ENCODE results near the gene PCDHGA8.

DNA sequence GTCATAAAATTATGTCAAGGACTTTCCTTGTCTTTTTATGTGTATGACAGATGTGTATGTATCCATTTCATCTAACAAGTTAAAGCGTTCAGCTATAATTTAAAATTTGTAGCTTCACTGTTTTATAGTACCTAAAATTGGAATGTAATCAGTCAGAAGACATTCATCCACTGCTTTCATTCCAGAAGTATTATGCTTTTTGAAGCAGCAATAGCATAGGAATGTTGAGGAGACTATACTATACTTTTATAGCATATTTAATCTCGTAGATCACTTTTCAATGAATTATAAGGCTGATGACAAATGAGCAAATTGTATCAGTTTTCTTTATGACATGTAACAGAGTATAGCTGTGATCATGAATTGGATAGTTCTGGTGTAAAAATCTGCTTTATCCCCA lies 44.8 kb downstream of the PCDHGA8 start:
- TF ChIP-seq EZH2phosphoT487 (conservative IDR thresholded peaks at IDR 0.05; ENCODE audit: low read length) = no peak
- TF ChIP-seq, protein P1, sequence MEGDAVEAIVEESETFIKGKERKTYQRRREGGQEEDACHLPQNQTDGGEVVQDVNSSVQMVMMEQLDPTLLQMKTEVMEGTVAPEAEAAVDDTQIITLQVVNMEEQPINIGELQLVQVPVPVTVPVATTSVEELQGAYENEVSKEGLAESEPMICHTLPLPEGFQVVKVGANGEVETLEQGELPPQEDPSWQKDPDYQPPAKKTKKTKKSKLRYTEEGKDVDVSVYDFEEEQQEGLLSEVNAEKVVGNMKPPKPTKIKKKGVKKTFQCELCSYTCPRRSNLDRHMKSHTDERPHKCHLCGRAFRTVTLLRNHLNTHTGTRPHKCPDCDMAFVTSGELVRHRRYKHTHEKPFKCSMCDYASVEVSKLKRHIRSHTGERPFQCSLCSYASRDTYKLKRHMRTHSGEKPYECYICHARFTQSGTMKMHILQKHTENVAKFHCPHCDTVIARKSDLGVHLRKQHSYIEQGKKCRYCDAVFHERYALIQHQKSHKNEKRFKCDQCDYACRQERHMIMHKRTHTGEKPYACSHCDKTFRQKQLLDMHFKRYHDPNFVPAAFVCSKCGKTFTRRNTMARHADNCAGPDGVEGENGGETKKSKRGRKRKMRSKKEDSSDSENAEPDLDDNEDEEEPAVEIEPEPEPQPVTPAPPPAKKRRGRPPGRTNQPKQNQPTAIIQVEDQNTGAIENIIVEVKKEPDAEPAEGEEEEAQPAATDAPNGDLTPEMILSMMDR (IDR thresholded peaks at IDR 0.05; ENCODE audit: insufficient read depth, low read length, poor library complexity, severe bottlenecking) = no peak
